ENCODE data around the gene SRRM4.

DNA sequence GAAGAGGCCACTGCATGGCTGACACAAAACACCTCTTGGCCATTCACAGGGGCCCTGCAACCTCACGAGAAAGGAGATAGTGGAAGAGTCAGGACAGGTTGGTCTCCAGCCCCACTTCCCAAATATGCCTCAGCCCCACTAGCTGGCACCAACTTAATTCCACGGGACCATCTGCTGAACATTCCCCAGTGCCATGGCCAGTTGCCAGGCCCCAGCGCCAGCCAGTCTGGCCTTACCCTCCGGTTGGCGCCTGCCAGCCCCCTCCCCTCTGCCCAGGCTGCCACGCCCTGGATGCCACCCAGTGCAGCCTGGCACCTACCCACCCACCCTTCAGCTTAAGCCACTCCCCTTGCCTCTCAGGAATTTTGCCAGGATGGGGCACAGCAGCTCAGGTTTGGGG lies 176.2 kb downstream of the SRRM4 start:
- TF ChIP-seq, protein P1, sequence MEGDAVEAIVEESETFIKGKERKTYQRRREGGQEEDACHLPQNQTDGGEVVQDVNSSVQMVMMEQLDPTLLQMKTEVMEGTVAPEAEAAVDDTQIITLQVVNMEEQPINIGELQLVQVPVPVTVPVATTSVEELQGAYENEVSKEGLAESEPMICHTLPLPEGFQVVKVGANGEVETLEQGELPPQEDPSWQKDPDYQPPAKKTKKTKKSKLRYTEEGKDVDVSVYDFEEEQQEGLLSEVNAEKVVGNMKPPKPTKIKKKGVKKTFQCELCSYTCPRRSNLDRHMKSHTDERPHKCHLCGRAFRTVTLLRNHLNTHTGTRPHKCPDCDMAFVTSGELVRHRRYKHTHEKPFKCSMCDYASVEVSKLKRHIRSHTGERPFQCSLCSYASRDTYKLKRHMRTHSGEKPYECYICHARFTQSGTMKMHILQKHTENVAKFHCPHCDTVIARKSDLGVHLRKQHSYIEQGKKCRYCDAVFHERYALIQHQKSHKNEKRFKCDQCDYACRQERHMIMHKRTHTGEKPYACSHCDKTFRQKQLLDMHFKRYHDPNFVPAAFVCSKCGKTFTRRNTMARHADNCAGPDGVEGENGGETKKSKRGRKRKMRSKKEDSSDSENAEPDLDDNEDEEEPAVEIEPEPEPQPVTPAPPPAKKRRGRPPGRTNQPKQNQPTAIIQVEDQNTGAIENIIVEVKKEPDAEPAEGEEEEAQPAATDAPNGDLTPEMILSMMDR (IDR thresholded peaks at IDR 0.05; ENCODE audit: low read depth, low read length, missing input control), result no peak
- TF ChIP-seq SP1 (IDR thresholded peaks at IDR 0.05) (no peak), RAD21 (IDR thresholded peaks at IDR 0.05) (no peak), MAX (IDR thresholded peaks at IDR 0.05) (no peak), HNF4G (IDR thresholded peaks at IDR 0.05) (no peak), ATF3 (IDR thresholded peaks at IDR 0.05) (no peak), YY1 (IDR thresholded peaks at IDR 0.05) (no peak), GABPA (IDR thresholded peaks at IDR 0.05 in 1 of 2, conservative IDR thresholded peaks at IDR 0.05 in 1 of 2) (no peak), TAF1 (conservative IDR thresholded peaks at IDR 0.05) (no peak), RXRA (IDR thresholded peaks at IDR 0.05) (no peak), EGR1 (IDR thresholded peaks at IDR 0.05; ENCODE audit: low read depth in 2 of 2) (no peak), FOXA1 (IDR thresholded peaks at IDR 0.05) (no peak), JUND (IDR thresholded peaks at IDR 0.05) (no peak)
- TF ChIP-seq, protein P2, sequence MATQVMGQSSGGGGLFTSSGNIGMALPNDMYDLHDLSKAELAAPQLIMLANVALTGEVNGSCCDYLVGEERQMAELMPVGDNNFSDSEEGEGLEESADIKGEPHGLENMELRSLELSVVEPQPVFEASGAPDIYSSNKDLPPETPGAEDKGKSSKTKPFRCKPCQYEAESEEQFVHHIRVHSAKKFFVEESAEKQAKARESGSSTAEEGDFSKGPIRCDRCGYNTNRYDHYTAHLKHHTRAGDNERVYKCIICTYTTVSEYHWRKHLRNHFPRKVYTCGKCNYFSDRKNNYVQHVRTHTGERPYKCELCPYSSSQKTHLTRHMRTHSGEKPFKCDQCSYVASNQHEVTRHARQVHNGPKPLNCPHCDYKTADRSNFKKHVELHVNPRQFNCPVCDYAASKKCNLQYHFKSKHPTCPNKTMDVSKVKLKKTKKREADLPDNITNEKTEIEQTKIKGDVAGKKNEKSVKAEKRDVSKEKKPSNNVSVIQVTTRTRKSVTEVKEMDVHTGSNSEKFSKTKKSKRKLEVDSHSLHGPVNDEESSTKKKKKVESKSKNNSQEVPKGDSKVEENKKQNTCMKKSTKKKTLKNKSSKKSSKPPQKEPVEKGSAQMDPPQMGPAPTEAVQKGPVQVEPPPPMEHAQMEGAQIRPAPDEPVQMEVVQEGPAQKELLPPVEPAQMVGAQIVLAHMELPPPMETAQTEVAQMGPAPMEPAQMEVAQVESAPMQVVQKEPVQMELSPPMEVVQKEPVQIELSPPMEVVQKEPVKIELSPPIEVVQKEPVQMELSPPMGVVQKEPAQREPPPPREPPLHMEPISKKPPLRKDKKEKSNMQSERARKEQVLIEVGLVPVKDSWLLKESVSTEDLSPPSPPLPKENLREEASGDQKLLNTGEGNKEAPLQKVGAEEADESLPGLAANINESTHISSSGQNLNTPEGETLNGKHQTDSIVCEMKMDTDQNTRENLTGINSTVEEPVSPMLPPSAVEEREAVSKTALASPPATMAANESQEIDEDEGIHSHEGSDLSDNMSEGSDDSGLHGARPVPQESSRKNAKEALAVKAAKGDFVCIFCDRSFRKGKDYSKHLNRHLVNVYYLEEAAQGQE (IDR thresholded peaks at IDR 0.05), result no peak

All from liver (tissue), 3 donors.